Liver (tissue), 9 donors: ENCODE measurements around the gene COX5B. TPM values are rescaled to one million over a fixed set of nuclear protein-coding genes. Genes with fewer than 3 reads are reported as not detected.

Experiments used
- DNase-seq: peaks from one replicate; pipeline ENCODE4 v3.0.0-alpha.2; 2017; ENCODE audit warnings: low spot score
- H3K27ac ChIP-seq, 2 donors: one replicate each; pipeline ENCODE4 v1.7.0; 2013; ENCODE audit warnings: inconsistent platforms in 2 of 2, low read length in 2 of 2, control low read depth in 1 of 2, low read depth in 1 of 2, mild to moderate bottlenecking in 1 of 2
- H3K27me3 ChIP-seq, 4 donors: one replicate each; pipeline versions ENCODE4 v1.6.1 to v1.7.0; 2013; ENCODE audit warnings: low read length in 3 of 4, inconsistent platforms in 1 of 4, mild to moderate bottlenecking in 1 of 4, moderate library complexity in 1 of 4; ENCODE audit not compliant: control insufficient read depth in 4 of 4, insufficient read depth in 4 of 4
- H3K36me3 ChIP-seq, 4 donors: one replicate each; pipeline versions ENCODE4 v1.6.1 to v1.7.0; 2013; ENCODE audit warnings: low read length in 3 of 4, mild to moderate bottlenecking in 3 of 4, low read depth in 1 of 4, moderate library complexity in 1 of 4; ENCODE audit not compliant: control insufficient read depth in 4 of 4, insufficient read depth in 3 of 4
- H3K4me1 ChIP-seq, 4 donors: one replicate each; pipeline versions ENCODE4 v1.6.1 to v1.7.0; 2013; ENCODE audit warnings: low read length in 3 of 4, mild to moderate bottlenecking in 3 of 4, moderate library complexity in 1 of 4; ENCODE audit not compliant: control insufficient read depth in 4 of 4, insufficient read depth in 4 of 4
- H3K4me3 ChIP-seq, 3 donors: one replicate each; pipeline versions ENCODE4 v1.6.1 to v1.7.0; 2013; ENCODE audit warnings: low read length in 3 of 3, control low read depth in 1 of 3, low read depth in 1 of 3, mild to moderate bottlenecking in 1 of 3
- H3K9ac ChIP-seq, 2 donors: one replicate each; pipeline ENCODE4 v1.7.0; 2013; ENCODE audit warnings: low read length in 2 of 2, mild to moderate bottlenecking in 2 of 2, moderate library complexity in 2 of 2, control low read depth in 1 of 2, low read depth in 1 of 2
- H3K9me3 ChIP-seq, 4 donors: one replicate each; pipeline versions ENCODE4 v1.6.1 to v1.7.0; 2013; ENCODE audit warnings: low read length in 3 of 4; ENCODE audit not compliant: control insufficient read depth in 4 of 4
- EGR1 ChIP-seq, 2 donors: IDR thresholded peaks; 2 replicates each; pipeline ENCODE4 v1.6.1; 2016 to 2018; ENCODE audit warnings: antibody characterized with exemption in 2 of 2, low read depth in 2 of 2
- FOXA2 ChIP-seq: IDR thresholded peaks from 2 replicates; pipeline ENCODE4 v1.6.1; 2016; ENCODE audit warnings: antibody characterized with exemption
- GABPA ChIP-seq, 2 donors: IDR thresholded peaks in 1 of 2; conservative IDR thresholded peaks in 1 of 2; 2 replicates each; pipeline ENCODE4 v1.6.1; 2016; ENCODE audit warnings: antibody characterized with exemption in 2 of 2, mild to moderate bottlenecking in 1 of 2, moderate library complexity in 1 of 2
- HNF4A ChIP-seq, 2 donors: conservative IDR thresholded peaks; 2 replicates each; pipeline ENCODE4 v1.6.1; 2016; ENCODE audit warnings: antibody characterized with exemption in 2 of 2, mild to moderate bottlenecking in 2 of 2
- HNF4G ChIP-seq: IDR thresholded peaks from 2 replicates; pipeline ENCODE4 v1.6.1; 2016; ENCODE audit warnings: antibody characterized with exemption
- JUND ChIP-seq, 2 donors: IDR thresholded peaks; 2 replicates each; pipeline ENCODE4 v1.6.1; 2016; ENCODE audit warnings: antibody characterized with exemption in 2 of 2
- NR2F2 ChIP-seq: IDR thresholded peaks from 2 replicates; pipeline ENCODE4 v1.6.1; 2016; ENCODE audit warnings: antibody characterized with exemption
- SP1 ChIP-seq: IDR thresholded peaks from 2 replicates; pipeline ENCODE4 v1.6.1; 2018; ENCODE audit warnings: antibody characterized with exemption, mild to moderate bottlenecking
- TAF1 ChIP-seq: conservative IDR thresholded peaks from 2 replicates; pipeline ENCODE4 v1.6.1; 2016; ENCODE audit warnings: antibody characterized with exemption, mild to moderate bottlenecking
- YY1 ChIP-seq: IDR thresholded peaks from 2 replicates; pipeline ENCODE4 v1.6.1; 2016; ENCODE audit warnings: antibody characterized with exemption, mild to moderate bottlenecking
- WGBS: extraction: QIAGEN DNeasy Blood & Tissue Kit; methylation state at CpG from one replicate; pipeline ENCODE4 v1.1.7; 2013; 5-methylcytosine and 5-hydroxymethylcytosine counted together
- polyA plus RNA-seq, 2 donors: library from polyadenylated mRNA; stranded (reverse) in 1 of 2; unstranded in 1 of 2; fragments of 200-250 nt in 1 of 2; fragments of >200 nt in 1 of 2; fragmentation: Nextera tagmentation in 1 of 2; extraction: Ambion mirVana in 1 of 2; gene quantifications; one replicate each; pipeline versions ENCODE4 v1.2.1 to v1.2.3, GENCODE V29; 2013 to 2015
- total RNA-seq, 2 donors: library from RNA; depleted of rRNA; stranded (reverse); fragments of >200 nt; gene quantifications; one replicate each; pipeline ENCODE4 v1.2.3, GENCODE V29; 2014
- TF ChIP-seq, protein P1 (sequence below): IDR thresholded peaks from 2 replicates; pipeline ENCODE4 v1.6.1; 2016; ENCODE audit warnings: antibody characterized with exemption
- TF ChIP-seq, protein P2 (sequence below): fragments of 150-350 bp; IDR thresholded peaks from 2 replicates; pipeline ENCODE4 v1.5.1; 2017; ENCODE audit warnings: improper control_type of control experiment, low read depth, low read length; ENCODE audit not compliant: missing input control
- TF ChIP-seq, protein P3 (sequence below): IDR thresholded peaks from 2 replicates; pipeline ENCODE4 v1.6.1; 2016; ENCODE audit warnings: antibody characterized with exemption
- TF ChIP-seq, protein P4 (sequence below): IDR thresholded peaks from 2 replicates; pipeline ENCODE4 v1.6.1; 2016; ENCODE audit warnings: antibody characterized with exemption
- donor health status: healthy.
- donor health status: healthy.
- donor health status: healthy.
- donor health status: healthy.
- donor health status: healthy.

COX5B gene
- total and polyA plus RNA-seq, 4 donors = 103 to 423 (median 264) TPM

DNA sequence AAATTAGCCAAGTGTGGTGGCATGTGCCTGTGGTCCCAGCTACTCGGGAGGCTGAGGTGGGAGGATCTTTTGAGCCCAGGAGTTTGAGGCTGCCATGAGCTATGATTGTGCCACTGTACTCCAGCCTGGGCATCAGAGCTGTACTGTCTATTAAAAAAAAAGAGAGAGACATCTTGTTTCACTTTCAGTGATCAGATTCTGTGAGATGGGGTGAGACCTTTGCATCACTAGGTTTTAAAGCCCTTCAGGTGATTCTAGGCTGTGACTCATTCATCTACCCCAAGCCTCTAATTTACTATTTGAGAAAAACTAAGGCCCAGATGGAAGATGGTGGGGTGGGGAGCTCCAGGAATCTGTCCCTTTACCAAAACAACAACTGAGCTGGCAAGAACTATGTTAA lies 30.8 kb downstream of the COX5B start:
- Histone ChIP-seq H3K9me3 (no peaks in the 10 kb centered on the region), H3K27ac (no peak overlapping the region), H3K36me3 (no peaks in the 10 kb centered on the region), H3K9ac (no peak overlapping the region), H3K4me3 (no peak overlapping the region), H3K27me3 (no peaks in the 10 kb centered on the region), H3K4me1 (no peaks in the 10 kb centered on the region)
- TF ChIP-seq, protein P1, sequence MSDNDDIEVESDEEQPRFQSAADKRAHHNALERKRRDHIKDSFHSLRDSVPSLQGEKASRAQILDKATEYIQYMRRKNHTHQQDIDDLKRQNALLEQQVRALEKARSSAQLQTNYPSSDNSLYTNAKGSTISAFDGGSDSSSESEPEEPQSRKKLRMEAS = no peak
- no peak for TF ChIP-seq HNF4A (conservative IDR thresholded peaks at IDR 0.05)
- no peak for TF ChIP-seq FOXA2
- TF ChIP-seq, protein P2, sequence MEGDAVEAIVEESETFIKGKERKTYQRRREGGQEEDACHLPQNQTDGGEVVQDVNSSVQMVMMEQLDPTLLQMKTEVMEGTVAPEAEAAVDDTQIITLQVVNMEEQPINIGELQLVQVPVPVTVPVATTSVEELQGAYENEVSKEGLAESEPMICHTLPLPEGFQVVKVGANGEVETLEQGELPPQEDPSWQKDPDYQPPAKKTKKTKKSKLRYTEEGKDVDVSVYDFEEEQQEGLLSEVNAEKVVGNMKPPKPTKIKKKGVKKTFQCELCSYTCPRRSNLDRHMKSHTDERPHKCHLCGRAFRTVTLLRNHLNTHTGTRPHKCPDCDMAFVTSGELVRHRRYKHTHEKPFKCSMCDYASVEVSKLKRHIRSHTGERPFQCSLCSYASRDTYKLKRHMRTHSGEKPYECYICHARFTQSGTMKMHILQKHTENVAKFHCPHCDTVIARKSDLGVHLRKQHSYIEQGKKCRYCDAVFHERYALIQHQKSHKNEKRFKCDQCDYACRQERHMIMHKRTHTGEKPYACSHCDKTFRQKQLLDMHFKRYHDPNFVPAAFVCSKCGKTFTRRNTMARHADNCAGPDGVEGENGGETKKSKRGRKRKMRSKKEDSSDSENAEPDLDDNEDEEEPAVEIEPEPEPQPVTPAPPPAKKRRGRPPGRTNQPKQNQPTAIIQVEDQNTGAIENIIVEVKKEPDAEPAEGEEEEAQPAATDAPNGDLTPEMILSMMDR = no peak
- TF ChIP-seq, protein P3, sequence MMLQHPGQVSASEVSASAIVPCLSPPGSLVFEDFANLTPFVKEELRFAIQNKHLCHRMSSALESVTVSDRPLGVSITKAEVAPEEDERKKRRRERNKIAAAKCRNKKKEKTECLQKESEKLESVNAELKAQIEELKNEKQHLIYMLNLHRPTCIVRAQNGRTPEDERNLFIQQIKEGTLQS = no peak
- no peak for TF ChIP-seq NR2F2
- TF ChIP-seq HNF4G = no peak
- DNase-seq = no peak
- 98% methylated on average over 1 of the region's 1 CpG for WGBS

DNA sequence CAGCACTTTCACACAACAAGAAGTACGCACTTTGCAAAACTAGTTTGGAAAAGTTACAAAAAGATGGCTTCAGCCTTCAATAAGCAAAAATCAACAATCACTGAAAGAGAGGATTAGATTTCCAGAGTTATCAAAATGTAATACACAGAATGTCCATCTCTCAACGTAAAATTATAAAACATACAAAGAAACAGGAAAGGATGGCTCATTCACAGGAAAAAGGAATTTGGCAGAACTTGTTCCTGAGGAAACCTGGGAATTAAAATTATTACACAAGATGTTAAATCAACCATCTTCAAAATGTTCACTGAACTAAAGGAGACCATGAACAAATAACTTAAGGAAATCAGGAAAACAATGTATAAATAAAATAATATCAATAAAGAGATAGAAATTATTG lies 31.6 kb downstream of the COX5B start:
- DNase-seq = no peak
- Histone ChIP-seq H3K9me3 (no peaks in the 10 kb centered on the region), H3K4me1 (no peaks in the 10 kb centered on the region), H3K36me3 (no peaks in the 10 kb centered on the region), H3K9ac (no peak overlapping the region), H3K27me3 (no peaks in the 10 kb centered on the region), H3K4me3 (no peak overlapping the region), H3K27ac (no peak overlapping the region)
- no peak for TF ChIP-seq JUND (IDR thresholded peaks at IDR 0.05)
- TF ChIP-seq, protein P4, sequence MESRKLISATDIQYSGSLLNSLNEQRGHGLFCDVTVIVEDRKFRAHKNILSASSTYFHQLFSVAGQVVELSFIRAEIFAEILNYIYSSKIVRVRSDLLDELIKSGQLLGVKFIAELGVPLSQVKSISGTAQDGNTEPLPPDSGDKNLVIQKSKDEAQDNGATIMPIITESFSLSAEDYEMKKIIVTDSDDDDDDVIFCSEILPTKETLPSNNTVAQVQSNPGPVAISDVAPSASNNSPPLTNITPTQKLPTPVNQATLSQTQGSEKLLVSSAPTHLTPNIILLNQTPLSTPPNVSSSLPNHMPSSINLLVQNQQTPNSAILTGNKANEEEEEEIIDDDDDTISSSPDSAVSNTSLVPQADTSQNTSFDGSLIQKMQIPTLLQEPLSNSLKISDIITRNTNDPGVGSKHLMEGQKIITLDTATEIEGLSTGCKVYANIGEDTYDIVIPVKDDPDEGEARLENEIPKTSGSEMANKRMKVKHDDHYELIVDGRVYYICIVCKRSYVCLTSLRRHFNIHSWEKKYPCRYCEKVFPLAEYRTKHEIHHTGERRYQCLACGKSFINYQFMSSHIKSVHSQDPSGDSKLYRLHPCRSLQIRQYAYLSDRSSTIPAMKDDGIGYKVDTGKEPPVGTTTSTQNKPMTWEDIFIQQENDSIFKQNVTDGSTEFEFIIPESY = no peak
- WGBS = 87% methylated on average over 2 of the region's 2 CpGs

DNA sequence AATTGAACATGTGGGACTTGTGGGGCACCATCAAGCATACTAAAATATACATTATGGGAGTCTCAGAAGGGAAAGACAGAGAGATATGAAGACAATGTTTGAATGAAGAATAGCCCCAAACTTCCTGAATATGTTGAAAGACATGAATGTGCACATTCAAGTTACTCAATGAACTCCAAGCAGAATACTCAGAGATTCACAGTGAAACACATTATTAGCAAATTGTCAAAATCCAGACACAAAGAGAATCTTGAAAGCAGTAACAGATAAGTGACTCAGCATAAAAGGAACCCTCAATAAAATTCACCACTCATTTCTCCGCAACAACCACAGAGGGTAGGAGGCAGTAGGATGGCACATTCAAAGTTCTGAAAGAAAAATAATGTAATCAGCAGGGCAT lies 32.4 kb downstream of the COX5B start:
- Histone ChIP-seq H3K9ac (no peak overlapping the region), H3K4me3 (no peak overlapping the region), H3K4me1 (no peaks in the 10 kb centered on the region), H3K36me3 (no peaks in the 10 kb centered on the region), H3K9me3 (no peaks in the 10 kb centered on the region), H3K27me3 (no peaks in the 10 kb centered on the region), H3K27ac (no peak overlapping the region)
- 95% methylated on average over 1 of the region's 1 CpG for WGBS
- DNase-seq = no peak
- TF ChIP-seq FOXA2 (no peak), GABPA (IDR thresholded peaks at IDR 0.05 in 1 of 2, conservative IDR thresholded peaks at IDR 0.05 in 1 of 2) (no peak), HNF4A (conservative IDR thresholded peaks at IDR 0.05) (no peak), EGR1 (IDR thresholded peaks at IDR 0.05; ENCODE audit: low read depth in 2 of 2) (no peak), YY1 (no peak), SP1 (no peak), TAF1 (no peak)
- TF ChIP-seq, protein P2 = no peak
- TF ChIP-seq, protein P4 = no peak
- TF ChIP-seq, protein P1 = no peak
- TF ChIP-seq, protein P3 = no peak
